NCI-H82 (cell line): Measurements from ENCODE around the gene AXDND1.
"Not testable (repeated sequence)": the region's sequence is repeated elsewhere in the genome, so short reads cannot be mapped to it uniquely, and the experiment has no call there.

Source experiments
- DNase-seq: peaks from one replicate; lab custom pipeline; 2025; lab: John Stamatoyannopoulos, UW

AXDND1 gene

GRCh38 chr1:179465661-179466060 is 99.9 kb downstream of the AXDND1 start:
- not testable (repeated sequence) for DNase-seq

DNA sequence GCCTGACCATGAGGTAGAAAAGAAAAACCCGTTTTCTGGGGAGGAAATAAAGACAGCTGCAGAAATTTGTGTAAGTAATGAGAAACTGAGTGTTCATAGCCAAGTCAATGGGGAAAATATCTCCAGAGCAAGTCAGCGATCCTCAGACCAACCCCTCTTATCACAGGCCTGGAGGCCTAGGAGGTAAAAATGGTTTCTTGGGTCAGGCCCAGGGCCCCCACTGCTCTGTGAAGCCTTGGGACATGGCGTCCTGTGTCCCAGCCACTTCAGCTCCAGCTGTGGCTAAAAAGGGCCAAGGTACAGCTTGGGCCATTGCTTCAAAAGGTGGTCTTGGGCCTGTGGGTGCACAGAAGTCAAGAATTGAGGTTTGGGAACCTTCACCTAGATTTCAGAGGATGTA is 108.9 kb downstream of the AXDND1 start:
- no peak for DNase-seq

DNA sequence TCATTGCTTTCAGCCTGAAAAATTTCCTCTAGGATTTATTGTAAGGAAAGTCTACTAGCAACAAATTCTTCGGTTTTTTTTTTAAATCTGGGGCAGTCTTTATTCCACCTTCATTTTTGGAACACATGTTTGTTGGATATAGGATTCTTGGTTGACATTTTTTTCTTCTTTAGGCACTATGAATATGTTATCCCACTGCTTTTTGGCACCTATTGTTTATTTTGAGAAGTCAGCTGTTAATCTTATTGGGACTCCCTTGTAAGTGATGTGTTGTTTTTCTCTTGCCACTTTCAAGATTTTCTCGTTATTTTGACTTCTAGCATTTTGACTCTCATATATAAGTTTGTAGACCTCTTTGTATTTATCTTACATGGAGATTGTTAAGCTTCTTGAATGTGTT is 110.7 kb downstream of the AXDND1 start:
- DNase-seq: no peak

DNA sequence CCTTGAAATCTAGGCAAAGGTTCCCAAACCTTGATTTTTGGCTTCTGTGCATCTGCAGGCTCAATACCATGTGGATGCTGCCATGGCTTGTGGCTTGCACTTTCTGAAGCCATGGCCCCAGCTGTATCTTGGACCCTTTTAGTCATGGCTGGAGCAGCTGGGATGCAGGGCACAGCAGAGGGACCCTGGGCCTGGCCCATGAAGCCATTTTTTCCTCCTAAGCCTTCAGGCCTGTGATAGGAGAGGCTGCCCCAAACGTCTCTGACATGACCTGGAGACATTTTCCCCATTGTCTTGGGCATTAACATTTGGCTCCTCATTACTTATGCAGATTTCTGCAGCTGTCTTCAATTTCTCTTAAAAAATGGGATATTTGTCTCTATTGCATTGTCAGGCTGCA is 112.6 kb downstream of the AXDND1 start:
- no peak for DNase-seq

GRCh38 chr1:179490611-179491010 is 124.8 kb downstream of the AXDND1 start:
- no peak for DNase-seq

DNA sequence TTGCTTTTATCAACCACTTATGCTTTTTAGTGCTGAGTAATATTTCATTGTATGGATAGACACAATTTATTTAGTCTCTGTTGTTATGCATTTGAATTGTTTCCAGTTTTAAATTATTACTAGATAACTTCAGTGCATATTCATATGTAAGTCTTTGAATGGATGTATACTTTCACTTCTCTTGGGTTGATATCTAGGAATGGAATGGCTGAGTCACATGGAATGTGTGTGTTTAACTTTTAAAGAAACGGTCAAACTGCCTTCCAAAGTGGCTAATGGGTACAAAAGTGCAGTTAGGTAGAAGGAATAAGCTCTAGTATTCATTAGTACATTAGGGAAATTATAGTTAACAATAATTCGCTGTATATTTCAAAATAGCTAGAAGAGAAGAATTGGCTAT is 127.6 kb downstream of the AXDND1 start:
- DNase-seq: no peak

DNA sequence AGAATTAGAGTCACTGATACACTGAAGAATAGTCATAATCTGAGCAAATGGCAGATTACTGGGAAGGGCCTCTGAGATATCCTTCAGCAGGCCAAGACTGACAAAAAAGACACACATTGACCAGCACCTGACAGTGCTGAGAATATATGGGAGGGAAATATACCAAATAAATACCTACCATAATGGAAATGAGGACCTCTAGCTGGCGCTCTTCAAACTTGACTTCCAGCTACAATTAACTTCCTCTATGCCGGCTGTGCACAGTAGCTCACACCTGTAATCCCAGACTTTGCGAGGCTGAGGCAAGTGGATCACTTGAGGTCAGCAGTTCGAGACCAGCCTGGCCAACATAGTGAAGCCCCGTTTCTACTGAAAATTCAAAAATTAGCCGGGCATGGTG is 140.4 kb downstream of the AXDND1 start:
- no peak for DNase-seq

DNA sequence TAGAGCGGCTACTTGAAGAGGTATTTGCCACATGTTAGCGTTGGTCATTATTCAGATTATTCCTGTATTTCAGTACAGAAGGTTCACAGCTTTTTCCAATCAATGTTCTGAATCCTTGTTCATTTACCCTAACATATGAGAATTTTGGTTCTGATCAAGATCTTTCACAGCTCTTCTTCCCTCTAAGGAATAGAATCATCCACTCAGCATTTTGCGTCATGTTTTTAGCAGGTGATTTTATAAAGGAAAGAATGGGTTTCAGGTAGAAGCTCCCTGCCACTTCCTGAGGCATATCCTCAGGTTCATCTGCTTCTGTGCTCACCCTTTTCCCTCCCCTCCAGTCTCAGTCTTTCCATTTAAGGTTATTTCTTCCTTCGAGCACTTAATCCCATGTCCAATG is 143.6 kb downstream of the AXDND1 start:
- DNase-seq: no peak

- DNase-seq: no peak
Observed at GRCh38 chr1:179510038-179510437, 144.3 kb downstream of the AXDND1 start.

DNA sequence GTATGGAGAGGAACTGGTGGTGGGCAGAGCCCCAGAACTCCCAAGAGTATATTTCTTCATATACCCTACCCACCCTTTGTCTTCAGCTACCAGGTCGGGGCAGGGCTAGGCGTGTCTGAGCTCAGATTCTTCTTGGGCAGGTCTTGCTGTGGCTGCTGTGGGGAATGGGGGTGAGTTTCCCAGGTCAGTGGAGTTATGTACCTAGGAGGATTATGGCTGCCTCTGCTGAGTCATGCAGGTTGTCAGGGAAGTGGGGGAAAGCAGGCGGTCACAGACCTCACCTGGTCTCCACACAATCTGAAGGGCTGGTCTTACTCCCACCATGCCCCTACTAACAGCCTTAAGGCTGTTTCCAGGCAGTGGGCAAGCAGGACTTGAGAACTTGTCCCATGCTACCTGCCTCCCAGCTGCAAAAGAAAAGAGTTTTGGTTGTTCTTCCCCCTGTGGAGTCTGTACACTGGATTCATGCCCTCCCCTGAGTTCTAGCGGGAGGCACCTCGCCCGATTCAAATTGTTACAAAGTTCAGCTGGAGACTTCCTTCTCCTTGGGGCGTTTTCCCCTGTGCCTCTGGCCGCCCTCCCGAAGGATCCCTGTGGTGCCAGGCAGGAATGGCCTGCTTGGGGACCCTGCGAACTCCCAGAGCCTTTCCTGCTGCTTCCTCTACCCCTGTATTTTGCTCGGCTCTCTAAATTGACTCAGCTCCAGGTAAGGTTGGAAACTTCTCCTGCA is 151.4 kb downstream of the AXDND1 start:
- DNase-seq: no peak

DNA sequence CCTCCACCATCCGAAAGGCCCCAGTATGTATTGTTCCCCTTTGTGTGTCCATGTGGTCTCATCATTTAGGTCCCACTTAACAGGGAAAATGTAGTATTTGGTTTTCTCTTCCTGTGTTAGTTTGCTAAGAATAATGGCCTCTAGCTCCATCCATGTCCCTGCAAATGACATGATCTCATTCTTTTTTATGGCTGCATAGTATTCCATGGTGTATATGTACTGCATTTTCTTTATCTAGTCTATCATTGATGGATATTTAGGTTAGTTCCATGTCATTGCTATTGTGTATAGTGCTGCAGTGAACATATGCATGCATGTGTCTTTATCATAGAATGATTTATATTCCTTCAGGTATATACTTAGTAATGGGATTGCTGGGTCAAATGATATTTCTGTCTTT is 152.8 kb downstream of the AXDND1 start:
- DNase-seq: not testable (repeated sequence)

- no peak for DNase-seq
Observed at GRCh38 chr1:179529482-179530195, 163.9 kb downstream of the AXDND1 start.

GRCh38 chr1:179530352-179530751 is 164.6 kb downstream of the AXDND1 start:
- DNase-seq: no peak

DNA sequence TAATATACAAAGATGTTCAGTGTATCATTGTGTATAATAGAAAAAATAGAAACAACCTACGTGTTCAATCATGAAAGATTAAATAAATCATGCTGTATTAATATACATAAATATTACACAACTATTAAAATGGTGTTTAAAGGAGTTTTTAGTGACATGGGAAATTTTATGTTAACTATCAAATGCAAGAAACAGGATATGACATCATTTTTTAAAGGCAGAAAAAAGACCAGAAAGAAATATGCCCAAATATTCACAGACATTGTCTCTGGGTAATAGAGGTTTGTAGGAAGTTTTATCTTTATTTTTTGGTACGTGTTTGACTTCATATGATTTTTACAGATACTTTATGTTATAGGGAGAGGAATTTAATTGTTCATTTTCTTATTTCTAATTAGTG is 176.0 kb downstream of the AXDND1 start:
- no peak for DNase-seq

GRCh38 chr1:179545321-179545720 is 179.6 kb downstream of the AXDND1 start:
- no peak for DNase-seq

DNA sequence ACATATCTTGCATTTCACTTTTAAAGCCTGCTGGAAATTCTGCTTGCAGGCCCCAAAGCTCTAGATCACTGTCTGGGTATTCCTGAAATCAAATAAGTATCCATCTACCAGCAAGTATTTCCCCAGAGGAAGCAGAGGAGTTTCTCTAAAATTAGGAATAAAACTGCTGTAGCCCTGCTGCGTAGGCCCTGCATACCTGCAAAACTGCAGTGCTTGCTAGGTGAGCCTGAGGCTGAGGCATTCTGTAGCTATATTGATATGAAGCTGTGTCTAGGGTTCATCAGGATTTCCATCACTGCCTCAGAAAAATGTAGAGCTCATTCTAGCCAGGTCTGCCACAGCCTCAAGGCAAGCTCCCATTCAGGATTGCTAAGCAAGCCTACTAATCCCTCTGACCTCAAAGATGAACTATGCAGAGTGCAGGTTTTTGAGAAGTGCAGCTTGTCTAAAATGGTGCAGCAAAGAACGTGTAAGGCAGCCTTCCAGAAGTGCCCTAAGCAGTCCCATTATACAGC is 181.3 kb downstream of the AXDND1 start:
- peak; percentile 11 for DNase-seq

GRCh38 chr1:179548666-179549367 is 183.0 kb downstream of the AXDND1 start:
- DNase-seq: no peak

DNA sequence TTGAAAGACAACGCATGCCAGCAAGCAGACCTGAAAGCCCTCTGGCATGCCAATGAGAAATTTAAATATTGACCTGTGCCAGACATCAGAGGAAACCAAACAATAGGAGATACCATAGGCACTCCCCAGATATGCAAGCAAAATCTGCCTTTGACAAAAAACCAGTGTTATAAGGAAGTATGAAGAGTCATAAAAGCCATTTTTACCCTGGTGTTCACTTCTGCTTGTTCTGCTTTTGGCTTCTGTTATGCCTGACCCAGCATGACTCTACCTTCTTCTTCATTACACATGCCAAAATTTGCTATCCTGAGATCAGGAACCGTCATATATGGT is 183.6 kb downstream of the AXDND1 start:
- DNase-seq: no peak

- DNase-seq: no peak
Observed at GRCh38 chr1:179550746-179551682, 185.2 kb downstream of the AXDND1 start.

DNA sequence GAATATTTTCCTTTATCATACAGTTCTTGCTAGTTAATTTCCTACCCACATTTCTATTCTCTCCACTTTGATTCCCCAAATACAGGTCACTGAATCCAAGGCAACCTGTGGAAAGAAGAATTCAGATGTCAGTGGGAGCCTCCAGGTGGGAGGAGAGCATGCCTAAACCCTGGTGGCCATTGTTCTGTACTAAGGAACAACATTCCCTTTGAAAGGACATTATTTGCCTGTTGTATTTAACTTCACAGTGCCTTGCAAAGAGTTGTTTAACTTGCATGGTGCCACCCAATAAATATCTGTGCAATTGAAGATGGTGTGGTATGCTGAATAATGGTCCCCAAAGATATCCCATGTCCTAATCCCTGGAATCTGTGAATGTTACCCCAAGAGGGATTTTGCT is 188.7 kb downstream of the AXDND1 start:
- no peak for DNase-seq

DNA sequence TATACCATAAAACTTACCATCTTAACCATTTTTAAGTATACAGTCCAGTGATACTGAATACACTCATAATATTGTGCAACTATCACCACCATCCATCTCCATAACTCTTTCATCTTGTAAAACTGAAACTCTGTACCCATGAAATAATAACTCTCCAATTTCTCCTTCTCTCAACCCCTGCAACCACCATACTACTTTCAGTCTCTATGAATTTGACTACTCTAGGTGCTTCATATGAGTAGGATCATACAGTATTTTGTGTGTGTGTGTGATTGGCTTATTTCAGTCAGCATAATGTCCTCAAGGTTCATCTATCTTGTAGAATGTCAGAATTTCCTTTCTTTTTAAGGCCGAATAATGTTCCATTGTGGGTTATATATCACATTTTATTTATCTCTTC is 192.3 kb downstream of the AXDND1 start:
- DNase-seq: no peak
